Kasumi-1 (cell line): ENCODE measurements around the gene TKTL1.
"Not testable (repeated sequence)": the region's sequence is repeated elsewhere in the genome, so short reads cannot be mapped to it uniquely, and the experiment has no call there.

Source experiments
- DNase-seq, 2 experiments: peaks; one replicate each; lab custom pipeline; 2025; lab: John Stamatoyannopoulos, UW

TKTL1 gene, protein sequence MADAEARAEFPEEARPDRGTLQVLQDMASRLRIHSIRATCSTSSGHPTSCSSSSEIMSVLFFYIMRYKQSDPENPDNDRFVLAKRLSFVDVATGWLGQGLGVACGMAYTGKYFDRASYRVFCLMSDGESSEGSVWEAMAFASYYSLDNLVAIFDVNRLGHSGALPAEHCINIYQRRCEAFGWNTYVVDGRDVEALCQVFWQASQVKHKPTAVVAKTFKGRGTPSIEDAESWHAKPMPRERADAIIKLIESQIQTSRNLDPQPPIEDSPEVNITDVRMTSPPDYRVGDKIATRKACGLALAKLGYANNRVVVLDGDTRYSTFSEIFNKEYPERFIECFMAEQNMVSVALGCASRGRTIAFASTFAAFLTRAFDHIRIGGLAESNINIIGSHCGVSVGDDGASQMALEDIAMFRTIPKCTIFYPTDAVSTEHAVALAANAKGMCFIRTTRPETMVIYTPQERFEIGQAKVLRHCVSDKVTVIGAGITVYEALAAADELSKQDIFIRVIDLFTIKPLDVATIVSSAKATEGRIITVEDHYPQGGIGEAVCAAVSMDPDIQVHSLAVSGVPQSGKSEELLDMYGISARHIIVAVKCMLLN

DNA sequence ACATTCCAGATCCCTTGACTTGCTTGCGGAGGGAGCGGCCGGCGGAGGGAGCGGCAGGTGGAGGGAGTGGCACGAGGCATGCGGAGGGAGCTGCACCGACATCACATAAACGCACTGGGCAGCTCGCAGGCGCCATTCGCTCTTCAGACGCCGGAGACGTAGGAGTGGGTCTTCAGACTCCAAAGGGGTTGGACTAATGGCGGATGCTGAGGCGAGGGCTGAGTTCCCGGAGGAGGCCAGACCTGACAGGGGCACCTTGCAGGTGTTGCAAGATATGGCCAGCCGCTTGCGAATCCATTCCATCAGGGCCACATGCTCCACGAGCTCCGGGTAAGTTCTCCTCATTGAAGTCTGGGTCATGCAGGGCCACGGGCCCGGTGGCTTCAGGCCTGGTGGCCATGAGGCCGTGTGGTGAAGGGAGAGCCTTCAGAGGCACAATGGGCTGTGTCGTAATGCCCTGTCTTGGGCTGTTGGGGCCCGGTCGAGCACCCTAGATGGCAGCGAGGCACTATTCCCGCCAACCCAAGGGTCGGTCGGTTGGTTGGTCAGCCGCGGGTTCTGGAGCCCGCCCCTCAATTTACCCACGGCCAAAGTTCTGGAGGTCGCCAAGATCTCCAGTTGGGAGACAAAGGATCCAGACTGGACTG is at the start of gene TKTL1:
TKTL1 (plus strand) TSS at position 132 of the 647 bp plus-strand sequence; CDS start at position 197, 65 bp downstream.
- DNase-seq: no peak

DNA sequence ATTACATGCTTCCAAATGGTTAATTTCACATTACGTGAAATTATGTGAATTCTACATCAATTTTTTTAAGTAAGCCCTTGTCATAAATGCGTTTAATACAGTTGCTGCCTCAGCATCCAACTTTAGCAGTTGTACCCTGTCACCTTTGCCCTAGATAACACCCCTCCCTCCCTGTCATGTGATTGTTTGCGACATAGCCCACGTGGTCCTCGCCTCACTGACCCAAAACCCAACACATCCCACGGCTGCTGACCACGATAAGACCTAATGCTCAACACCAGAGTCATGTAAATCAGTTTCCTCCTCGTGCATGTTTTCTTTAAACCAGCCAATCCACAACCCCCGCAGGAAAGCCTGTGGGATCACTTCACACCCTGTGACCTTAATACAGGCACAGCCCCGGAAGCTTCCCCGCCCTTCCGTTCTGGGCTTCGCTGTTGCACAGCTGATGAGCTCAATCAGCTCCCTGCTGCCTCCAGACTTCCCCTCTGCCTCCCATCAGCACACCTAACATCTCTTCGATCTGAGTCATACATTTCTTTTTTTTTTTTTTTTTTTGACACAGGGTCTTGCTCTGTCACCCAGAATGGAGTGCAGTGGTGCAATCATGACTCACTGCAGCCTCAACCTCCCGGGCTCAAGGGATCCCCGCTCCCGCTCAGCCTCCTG is 48.1 kb upstream of the TKTL1 start:
- DNase-seq: not testable (repeated sequence)

DNA sequence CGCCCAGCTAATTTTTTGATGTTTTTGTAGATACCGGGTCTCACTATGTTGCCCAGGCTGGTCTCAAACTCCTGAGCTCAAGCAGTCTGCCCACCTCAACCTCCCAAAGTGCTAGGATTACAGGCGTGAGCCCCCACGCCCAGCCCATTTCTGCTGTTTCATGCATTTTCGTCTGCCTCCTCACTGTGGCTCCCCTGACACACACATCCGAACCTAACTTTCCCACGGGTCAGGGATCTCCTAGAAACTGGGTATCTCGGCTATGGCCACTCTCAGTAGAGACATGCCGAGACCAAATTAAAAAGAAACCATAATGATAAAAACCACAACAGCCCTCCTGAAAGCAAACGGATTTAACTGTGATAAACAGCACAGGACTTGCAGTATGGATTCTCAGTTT is 47.5 kb upstream of the TKTL1 start:
- not testable (repeated sequence) for DNase-seq

DNA sequence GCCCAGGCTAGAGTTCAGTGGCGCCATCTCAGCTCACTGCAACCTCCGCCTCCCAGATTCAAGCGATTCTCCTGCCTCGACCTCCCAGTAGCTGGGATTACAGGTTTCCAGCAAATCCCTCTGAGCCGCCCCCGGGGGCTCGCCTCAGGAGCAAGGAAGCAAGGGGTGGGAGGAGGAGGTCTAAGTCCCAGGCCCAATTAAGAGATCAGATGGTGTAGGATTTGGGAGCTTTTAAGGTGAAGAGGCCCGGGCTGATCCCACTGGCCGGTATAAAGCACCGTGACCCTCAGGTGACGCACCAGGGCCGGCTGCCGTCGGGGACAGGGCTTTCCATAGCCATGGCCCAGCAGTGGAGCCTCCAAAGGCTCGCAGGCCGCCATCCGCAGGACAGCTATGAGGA is 38.3 kb upstream of the TKTL1 start, which contains the start of gene OPN1MW3:
OPN1MW3 (plus strand) TSS at position 301 of the 400 bp plus-strand sequence; CDS start at position 339, 38 bp downstream.
- DNase-seq: not testable (repeated sequence)

DNA sequence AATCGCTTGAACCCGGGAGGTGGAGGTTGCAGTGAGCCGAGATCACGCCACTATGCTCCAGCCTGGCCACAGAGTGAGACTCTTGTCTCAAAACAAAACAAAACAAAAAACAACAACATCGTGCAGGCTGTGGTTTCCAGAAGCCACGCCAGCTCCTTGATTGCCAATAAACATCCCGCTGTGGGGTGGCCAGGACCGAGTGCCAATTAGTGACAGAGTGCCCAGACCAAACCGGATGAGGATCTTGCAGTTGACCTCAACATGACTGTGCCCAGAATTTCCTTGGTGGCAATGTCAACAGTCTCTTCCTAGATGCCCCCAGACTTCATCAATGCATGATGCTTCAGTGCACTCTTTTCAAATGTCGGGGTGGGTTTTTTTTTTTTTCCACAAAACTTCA is 36.9 kb upstream of the TKTL1 start:
- DNase-seq: not testable (repeated sequence)

DNA sequence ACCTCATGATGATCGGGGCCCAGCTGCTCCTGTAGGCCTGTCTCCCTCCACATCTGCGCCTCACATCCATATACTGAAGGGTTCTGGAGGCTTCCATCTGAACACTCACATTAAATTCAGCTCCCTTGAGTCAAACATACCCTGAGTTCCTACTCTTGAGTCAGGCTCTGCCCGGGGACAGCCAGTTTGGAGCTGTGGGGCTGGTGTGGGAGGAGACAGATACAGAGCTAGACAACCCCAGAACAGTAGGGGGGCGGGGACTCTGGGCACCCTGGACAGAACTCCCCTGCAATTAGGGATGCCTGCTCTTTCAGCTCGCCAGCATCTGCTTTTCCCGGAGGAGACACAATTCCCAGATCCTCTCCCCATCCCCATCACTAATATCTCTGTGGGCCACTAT is 32.5 kb upstream of the TKTL1 start:
- not testable (repeated sequence) for DNase-seq

DNA sequence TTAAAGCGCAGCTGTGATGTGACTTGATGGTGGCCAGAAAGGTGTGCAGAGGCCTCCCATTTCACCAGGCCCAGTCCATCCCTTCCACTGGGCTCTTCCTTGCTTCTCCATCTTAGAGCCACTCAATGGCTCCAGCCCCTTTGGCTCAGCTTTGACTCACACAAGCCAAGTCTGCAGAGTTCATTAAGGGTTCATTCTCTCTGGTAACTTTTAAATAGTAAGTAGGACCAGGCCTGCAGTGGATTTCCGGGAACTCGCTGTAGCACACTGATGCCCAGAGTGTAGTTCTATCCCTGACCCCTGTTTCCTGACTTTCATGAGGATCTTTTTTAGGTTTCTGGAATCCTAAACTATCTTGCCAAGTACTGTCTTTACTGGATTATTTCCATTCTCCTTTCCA is 26.4 kb upstream of the TKTL1 start:
- DNase-seq: not testable (repeated sequence)

DNA sequence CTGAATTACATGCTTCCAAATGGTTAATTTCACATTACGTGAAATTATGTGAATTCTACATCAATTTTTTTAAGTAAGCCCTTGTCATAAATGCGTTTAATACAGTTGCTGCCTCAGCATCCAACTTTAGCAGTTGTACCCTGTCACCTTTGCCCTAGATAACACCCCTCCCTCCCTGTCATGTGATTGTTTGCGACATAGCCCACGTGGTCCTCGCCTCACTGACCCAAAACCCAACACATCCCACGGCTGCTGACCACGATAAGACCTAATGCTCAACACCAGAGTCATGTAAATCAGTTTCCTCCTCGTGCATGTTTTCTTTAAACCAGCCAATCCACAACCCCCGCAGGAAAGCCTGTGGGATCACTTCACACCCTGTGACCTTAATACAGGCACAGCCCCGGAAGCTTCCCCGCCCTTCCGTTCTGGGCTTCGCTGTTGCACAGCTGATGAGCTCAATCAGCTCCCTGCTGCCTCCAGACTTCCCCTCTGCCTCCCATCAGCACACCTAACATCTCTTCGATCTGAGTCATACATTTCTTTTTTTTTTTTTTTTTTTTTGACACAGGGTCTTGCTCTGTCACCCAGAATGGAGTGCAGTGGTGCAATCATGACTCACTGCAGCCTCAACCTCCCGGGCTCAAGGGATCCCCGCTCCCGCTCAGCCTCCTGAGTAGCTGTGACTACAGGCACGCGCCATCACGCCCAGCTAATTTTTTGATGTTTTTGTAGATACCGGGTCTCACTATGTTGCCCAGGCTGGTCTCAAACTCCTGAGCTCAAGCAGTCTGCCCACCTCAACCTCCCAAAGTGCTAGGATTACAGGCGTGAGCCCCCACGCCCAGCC is 10.9 kb upstream of the TKTL1 start:
- not testable (repeated sequence) for DNase-seq

DNA sequence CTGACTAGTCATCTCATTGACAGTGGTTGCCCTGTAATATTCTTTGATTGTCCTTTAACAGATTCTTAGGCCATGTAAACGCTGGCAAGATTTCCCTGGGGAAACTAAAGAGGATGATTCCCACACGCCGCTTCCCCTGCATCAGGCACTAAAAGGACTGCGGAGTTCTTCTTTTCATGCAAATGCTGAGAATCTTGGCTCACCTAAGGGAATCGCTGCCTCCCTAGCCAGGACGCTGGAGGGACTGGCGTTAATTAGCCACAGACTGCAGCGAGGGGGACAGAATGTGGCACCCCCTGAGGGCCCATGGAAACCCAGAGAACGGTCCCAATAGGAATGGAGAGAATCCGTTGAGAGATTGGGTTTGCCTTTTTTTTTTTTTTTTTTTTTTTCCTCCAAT is 9.2 kb upstream of the TKTL1 start:
- DNase-seq: not testable (repeated sequence)

DNA sequence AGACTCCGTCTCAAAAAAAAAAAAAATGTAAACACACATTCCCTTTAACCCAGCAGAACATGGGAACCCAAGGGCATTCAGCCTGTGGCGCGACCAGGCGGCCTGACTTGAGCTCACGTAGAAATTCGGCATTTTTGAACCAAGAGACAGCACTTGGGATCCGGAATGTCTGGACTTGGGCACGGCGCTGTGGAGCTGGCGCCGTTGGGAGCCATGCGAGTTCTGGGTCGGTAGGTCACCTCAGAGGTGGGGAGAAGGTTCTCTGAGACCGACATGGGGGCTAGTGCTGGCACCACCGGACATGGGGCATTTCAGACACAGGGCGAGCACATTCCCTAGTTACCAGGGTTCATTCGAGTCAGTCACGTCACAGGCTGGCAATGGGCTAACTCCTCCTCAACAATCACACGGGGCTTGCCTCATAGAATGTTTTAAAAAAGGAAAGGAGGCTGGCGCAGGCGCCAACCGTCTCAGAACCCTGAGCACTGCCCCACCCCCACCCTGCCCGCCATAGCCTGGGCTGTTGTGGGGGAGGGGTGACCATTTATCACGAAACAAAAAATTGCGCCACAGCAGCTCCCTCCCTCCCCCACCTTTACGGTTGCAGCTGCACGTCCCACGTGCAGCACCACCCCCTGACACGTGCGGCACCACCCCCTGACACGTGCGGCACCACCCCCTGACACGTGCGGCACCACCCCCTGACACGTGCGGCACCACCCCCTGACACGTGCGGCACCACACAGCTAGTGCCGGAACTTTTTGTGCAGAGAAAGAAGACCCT is 612 bp upstream of the TKTL1 start, which contains the start of gene TEX28:
TEX28 (minus strand) TSS at position 334 of the 784 bp plus-strand sequence. CDS start 3,007 bp downstream, outside the sequence.
- DNase-seq: no peak

DNA sequence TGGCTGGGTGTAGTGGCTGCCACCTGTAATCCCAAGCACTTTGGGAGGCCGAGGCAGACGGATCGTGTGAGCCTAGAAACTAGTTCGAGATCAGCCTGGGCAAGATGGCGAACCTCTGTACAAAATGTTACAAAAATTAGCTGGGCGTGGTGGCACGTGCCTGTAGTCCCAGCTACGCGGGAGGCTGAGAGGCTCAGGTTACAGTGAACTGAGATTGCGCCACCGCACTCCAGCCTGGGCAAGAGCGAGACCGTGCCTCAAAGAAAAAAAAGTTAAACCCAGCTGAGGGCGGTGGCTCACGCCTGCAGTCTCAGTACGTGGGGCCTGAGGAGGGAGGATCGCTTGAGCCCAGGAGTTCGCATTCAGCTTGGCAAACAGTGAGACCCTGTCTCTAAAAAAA is 1.1 kb downstream of the TKTL1 start:
- no peak for DNase-seq

DNA sequence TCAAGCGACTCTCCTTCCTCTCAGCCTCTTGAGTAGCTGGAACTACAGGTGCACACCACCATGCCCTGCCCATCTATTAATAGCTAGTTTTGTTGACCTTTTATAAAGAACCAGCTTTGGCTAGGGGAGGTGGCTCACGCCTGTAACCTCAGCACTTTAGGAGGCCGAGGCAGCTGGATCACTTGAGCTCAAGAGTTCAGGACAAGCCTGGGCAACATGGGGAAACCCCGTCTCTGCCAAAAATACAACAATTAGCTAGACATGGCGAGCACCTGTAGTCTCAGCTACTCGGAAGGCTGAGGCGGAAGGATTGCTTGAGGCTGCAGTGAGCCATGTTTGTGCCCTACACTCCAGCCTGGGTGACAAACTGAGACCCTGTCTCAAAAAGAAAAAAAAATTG is 2.7 kb downstream of the TKTL1 start:
- DNase-seq: no peak

DNA sequence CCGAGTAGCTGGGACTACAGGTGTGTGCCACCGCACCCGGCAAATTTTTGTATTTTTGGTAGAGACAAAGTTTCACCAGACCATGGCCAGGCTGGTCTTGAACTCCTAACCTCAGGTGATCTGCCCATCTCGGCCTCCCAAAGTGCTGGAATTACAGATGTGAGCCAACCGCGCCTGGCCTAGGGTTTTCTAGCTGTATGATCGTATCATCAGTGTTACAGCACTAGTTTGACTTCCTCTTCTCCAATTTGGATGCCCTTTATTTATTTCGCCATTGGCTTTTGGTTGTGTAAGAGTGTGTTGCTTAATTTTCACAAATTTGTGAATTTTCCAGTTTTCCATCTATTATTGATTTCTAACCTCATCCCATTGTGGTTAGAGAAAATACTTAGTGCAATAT is 5.2 kb downstream of the TKTL1 start:
- no peak for DNase-seq

DNA sequence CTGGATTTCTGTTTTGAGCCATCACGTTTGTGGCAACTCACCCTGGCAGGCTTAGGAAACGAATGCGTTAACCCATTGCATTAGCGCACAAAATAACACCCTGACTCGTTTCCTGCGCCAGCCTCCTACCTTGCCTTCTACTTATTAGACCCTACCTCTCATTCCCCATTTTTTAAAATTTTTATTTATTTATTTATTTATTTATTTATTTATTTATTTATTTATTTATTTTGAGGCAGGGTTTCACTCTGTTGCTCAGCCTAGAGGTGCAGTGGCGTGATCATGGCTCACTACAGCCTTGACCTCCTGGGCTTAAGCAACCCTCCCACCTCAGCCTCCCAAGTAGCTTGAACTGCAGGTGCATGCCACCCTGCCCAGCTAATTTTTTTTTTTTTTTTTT is 7.4 kb downstream of the TKTL1 start:
- DNase-seq: not testable (repeated sequence)

DNA sequence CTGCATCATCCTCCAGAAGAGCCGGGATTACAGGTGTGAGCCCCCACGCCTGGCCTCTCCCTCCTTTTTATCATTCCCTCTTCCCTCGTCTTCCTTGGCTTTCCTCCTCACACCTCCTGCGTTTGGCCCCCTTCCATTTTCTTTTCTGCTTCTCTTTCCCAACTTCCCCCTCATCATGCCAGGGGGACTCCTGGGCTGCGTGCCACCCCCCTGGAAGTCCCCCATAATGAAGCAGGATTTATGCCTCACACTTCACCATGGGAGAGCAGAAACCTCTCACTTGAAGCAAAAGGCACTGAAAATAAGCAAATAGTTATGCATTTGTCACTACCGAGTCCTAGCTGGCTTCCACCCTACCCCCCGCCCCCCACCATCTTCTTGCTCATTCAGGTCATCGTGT is 7.9 kb downstream of the TKTL1 start:
- DNase-seq: no peak

DNA sequence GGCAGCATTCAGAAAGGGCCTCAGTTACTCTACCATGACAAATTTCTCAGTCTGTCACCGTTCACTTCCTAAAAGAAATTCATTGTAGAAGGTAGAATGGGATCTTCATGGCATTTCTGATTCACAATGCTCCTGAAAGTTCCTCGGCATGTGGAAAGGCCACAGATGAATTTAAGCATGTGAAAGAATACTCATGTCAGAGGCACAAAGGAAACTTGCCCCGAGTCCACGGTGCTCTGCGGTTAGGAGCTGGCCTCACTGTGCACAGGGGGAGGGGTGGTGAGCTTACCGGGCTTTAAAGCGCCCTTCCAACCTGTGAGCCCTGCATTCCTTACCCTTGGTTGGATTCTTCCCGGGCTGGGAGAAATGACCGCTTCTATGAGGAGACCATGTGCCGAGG is 9.3 kb downstream of the TKTL1 start:
- no peak for DNase-seq

DNA sequence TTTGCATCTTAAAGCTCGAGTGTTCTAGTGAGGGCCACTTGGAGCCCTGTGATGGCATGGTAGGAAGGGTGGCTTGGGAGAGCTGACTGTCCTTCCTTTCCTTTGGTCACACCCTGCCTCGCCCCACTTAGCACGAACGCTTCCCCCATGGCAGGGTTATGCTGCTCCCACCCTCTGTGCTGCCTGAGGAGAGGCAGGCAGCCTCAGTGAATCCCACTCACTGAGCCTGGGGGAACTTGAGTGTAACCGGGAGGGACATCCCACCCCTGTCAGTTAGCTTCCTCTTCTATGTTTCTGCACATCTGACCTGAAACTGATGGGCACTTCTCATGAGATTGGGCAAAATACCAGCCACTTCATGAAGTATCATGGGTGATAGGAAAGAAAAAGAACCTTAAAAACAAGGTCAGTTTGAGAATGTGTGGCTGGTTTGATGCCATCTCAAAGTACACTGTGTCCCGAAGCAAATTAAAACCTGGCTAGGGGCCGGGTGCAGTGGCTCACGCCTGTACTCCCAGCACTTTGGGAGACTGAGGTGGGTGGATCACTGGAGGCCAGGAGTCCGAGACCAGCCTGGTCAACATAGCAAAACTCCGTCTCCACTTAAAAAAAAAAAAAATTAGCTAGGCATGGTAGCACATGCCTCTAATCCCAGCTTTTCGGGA is 10.1 kb downstream of the TKTL1 start:
- DNase-seq: no peak

DNA sequence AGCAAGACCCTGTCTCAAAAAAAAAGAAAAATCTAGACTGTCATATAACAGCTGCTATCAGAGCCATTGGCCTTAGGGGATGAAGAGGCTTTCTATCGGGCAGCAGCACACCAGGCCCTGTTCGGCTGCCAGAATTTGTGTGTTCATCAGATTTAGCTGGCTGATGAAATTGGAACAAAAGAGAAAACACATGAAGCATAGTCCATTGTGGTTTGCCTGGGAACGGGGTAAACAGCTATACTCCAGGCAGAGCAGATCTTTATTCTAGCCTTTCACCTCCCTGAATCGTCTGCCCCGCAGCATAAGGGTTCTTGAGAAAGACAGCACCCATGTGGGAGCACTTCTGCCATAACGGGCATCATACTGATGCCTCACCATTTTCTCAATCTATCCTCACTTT is 11.6 kb downstream of the TKTL1 start:
- no peak for DNase-seq

DNA sequence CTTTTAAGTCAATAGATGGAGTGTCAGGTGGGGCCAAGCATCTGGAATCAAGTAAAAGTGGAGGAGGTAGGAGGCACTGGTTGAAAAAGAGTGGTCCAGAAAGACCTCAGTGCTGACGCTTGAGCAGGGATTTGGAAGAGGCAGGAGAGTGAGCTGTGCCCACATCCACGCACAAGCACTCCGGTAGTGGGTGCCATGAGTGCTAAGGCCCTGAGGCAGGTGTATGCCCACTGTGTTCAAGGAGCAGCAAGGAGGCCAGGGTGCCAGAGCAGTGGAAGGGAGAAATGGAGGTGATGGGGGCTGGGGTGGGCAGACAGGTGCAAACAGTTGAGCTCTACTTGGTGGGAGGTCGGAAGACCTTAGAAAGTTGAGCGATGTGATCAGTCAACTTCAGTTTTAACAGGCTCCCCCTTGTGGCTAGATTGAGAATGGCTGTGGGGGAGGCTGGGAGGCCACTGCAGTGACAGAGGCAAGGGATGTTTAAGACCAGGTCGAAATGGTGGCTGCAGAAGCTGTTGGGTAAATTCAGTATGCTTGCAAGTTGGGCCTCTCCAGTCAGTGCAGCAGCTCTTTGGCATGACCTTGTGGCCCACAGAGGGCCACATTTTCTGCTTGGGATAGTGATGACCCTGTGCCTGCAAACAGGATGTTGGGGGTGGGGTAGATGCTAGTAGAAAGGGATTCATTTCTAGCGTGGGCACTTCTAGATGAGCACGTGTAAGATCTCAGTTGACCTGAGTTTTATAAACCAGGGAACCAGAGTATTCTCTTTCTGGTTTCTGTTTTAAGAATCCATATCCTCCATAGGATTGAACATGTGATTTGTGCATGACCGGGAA is 12.7 kb downstream of the TKTL1 start:
- DNase-seq: peak; percentile 30
